GM21381 (cell line): ENCODE results near the gene SNCB.

ENCODE experiments used
- ATAC-seq: cut with Tn5 transposase; IDR thresholded peaks from one replicate; pipeline ENCODE4 v1.9.1; 2021; ENCODE audit warnings: mild to moderate bottlenecking, moderate library complexity; ENCODE audit not compliant: unreplicated experiment

Gene SNCB

GRCh38 chr5:176661676-176662075 is 31.3 kb upstream of the SNCB start:
- no peak for ATAC-seq

GRCh38 chr5:176660860-176661641 is 30.7 kb upstream of the SNCB start:
- no peak for ATAC-seq

GRCh38 chr5:176660530-176660859 is 30.2 kb upstream of the SNCB start:
- ATAC-seq, result no peak

GRCh38 chr5:176659860-176660461 is 29.6 kb upstream of the SNCB start:
- no peak for ATAC-seq

GRCh38 chr5:176659512-176659839 is 29.1 kb upstream of the SNCB start:
- no peak for ATAC-seq

GRCh38 chr5:176658817-176659511 is 28.6 kb upstream of the SNCB start:
- ATAC-seq, result no peak

GRCh38 chr5:176658007-176658599 is 27.8 kb upstream of the SNCB start:
- no peak for ATAC-seq

GRCh38 chr5:176656467-176656990 is 26.2 kb upstream of the SNCB start:
- ATAC-seq, result no peak

- no peak for ATAC-seq
Observed at GRCh38 chr5:176654856-176655255, 24.5 kb upstream of the SNCB start.

GRCh38 chr5:176653401-176654385 is 23.4 kb upstream of the SNCB start:
- no peak for ATAC-seq

- no peak for ATAC-seq
Observed at GRCh38 chr5:176652136-176652535, 21.8 kb upstream of the SNCB start.

GRCh38 chr5:176651472-176651980 is 21.2 kb upstream of the SNCB start:
- ATAC-seq, result no peak

- no peak for ATAC-seq
Observed at GRCh38 chr5:176650354-176650884, 20.1 kb upstream of the SNCB start.

- ATAC-seq, result no peak
Observed at GRCh38 chr5:176648474-176649194, 18.3 kb upstream of the SNCB start.

- no peak for ATAC-seq
Observed at GRCh38 chr5:176647843-176648473, 17.6 kb upstream of the SNCB start.

GRCh38 chr5:176647030-176647842 is 16.9 kb upstream of the SNCB start, which contains the start of gene TSPAN17:
Gene TSPAN17, plus strand, starts transcription at chr5:176647484. Its CDS starts 132 bp downstream, at chr5:176647616.
- ATAC-seq, result peak; percentile 92

- ATAC-seq, result peak; percentile 1
Observed at GRCh38 chr5:176646707-176647029, 16.3 kb upstream of the SNCB start.
